Measurements from ENCODE around the gene PIGV.
A peak's percentile ranks its signal among the peaks of the same experiment; 100 is the strongest.

PIGV gene

DNA sequence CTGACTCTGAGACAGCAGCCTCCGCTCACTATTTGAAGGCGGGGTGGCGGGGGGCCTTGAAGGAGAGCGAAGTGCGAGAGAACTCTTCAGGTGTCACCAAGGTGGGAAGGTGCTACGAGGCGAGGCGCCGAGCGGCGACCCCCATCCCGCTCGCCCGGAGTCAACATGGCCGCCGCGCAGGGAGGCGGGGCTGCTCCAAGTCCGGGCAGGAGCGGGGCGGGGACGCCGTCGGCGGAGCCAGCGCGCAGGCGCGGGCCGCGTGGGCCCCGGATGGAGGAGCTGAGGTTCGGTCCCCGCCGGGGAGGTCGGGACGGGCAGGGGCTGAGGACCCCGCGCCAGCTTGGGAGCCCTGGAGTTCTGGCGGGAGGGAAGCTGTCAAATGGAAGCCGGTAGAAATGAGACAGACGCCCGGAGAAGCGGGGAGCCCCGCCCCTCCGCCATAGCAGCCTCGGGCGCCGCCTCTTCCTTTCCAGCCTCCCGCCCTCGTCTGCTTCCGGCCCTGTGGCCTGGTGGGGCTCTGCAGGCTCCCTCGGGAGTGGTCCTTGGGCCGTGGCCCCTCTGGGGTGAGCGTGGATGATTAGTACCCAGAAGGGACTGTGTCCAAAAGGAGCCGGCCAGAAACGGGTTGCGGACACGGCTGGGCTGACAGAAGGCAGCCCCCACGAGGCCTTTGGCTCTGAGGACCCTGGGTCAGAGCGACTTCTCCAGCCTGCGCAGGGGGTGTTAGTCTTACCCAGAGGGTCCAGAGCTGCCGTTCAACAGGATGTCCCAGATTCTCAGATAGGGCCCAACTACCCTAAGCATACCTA is at the start of gene PIGV:
TSS of gene PIGV (plus strand) at position 245 of the 809 bp plus-strand sequence. CDS start 2,866 bp downstream, outside the sequence.
- peak; percentile 84 for DNase-seq (ENCODE audit: low spot score)

DNA sequence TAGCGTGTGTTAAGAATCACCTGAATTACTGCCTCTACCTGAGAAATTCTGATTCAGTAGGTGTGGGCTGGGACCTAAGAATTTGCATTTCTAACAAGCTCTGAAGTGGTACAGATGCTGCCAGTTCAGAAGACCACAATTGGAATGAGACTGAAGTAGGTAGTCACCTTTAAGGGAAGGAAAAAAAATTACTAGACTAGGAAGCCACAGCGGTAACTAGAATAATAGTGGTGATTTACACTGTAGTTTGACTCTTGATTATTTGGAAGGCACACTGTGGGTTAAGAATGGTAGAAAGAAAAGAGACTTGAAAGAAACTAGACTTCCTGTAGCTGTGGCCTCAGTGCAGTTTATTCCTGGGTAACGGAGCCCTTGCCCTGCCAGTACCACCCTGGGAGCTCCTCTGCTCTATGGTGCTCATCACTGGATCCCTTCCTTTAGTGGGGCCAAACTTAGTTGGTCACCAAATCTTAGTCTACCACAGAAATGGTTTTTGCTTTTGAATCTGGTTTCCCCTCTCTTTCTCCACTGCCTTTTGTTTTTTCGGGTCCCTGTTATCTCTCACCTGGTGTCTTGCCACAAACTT is 48.3 kb upstream of the PIGV start:
- DNase-seq (ENCODE audit: low spot score) = no peak

DNA sequence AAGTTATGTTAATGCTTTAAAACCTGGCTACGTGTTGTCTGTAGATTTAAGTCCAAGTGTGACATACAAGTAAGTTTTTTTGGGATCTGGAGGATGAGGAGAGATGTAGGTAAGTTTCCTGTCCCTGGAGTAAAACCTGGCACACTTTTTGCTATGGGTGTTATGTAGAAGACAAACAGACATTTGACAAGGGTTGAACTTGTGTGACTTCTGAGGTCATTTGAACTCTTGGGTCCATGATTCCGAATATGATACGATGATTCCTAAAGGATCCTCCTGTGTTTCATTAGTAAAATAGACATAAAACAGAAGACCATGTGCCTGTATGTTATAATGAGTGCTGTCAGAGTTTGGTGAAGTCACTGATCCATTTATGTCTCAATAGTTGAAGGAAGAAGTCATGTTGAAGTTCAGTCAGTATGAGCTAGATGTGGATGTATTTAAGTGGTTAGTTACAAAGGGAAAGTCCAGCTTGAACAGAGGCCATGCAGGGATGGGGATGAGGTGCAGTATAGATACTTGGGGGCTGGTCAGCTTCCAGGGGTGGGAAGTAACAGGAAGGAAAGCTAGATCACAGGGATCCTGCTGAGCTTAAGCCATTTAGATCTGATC is 47.6 kb upstream of the PIGV start:
- no peak for DNase-seq (ENCODE audit: low spot score)

DNA sequence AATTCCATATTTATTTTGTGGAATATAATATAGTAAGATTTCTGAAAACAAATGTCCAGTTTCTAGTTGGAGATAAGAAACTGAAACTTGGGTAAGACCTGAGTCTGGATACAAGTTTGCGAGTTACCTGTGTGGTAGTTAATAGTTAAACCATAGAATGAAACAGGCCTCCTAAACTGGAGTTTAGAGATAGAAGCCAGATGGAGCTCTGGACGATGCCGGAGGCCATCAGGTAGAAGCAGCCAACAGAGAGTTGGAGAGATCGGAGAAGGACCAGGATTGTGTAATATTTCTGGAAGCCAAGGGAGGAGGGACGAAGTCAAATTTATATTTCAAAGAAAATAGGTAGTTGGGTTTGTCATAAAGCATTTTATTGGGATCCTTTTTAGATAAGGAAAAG is 46.8 kb upstream of the PIGV start:
- no peak for DNase-seq (ENCODE audit: low spot score)

DNA sequence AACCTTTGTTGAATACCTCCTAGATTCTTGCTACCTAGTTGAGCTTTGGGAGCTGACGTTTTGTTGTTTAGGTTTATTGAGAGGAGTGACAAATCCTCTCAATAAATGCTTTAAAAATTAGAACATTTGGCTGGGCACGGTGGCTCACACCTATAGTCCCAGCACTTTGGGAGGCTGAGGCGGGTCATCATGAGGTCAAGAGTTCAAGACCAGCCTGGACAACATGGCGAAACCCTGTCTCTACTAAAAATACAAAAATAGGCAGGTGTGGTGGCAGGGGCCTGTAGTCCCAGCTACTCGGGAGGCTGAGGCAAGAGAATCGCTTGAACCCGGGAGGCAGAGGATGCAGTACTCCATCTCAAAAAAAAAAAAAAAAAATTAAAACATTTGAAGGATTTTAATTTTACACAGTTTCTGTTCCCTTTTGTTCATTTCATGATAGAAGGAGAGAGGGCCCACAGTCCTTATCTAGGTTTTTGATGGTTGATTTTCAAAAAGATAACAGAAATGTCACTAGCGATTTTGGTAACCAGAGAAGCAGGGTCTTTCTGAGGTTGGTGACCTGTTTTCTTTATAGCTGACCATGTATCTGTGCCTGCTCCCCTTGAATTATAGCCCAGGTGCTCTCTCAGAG is 44.2 kb upstream of the PIGV start:
- no peak for DNase-seq (ENCODE audit: low spot score)

DNA sequence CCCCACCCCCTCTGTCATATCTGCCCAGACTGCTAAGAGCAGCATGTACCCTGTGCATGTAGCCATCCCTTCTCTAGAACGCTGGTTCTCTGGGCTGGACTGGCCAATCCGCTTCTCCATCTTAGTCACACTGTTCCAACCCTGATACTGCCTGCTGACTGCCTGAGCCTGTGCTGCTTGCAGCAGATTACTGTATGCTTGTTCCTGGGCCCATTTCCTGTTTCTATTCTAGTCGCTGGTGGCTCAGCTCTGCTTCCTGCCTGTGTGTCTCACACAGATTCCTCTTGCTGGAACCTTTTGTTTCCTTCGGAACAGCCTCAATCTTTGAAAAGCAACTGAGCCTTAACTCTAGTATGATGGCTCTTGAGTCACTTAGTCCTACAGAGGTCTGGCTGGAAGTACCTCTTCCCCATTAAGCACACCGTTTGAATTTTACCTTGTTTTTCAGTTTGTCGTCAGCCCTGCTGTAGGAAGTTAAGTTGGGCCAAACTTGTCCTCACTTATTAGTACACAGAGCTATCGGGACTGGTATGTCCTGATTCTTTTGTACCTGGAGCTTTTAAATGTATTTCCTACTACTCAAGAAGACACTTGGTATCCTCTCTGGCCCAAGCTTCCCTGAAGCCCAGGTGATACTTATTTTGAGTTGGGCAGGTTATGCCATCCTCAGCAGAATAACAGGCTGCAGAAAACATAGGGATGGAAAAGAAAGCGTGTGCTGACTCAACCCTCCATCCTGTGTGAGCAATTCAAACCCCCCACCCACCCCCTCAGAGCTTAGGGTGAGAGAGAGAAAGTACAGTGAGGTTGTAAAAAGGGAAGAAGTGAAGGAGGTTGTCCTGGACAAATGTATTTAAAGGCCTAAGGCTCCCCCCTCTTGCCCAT is 43.4 kb upstream of the PIGV start:
- peak; percentile 90 for DNase-seq (ENCODE audit: low spot score)

DNA sequence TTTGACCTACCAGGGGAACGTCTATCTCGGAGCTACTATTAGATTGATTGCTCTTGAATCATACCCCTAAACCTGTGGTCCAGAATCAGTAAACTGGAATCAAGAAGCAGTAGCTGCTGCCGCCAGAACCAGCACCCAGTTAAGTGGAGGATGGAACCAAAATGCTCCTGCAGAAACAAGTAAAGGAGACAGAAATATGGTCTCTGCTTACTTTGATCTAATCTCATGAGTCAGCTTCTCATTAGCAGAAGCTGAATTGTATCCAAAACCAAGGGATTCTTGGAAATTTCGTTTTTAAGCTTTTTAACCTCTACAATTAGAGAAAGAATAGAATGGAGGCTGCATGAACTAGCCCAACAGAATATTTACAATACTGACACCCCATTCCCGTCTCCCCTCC is 42.6 kb upstream of the PIGV start:
- no peak for DNase-seq (ENCODE audit: low spot score)

DNA sequence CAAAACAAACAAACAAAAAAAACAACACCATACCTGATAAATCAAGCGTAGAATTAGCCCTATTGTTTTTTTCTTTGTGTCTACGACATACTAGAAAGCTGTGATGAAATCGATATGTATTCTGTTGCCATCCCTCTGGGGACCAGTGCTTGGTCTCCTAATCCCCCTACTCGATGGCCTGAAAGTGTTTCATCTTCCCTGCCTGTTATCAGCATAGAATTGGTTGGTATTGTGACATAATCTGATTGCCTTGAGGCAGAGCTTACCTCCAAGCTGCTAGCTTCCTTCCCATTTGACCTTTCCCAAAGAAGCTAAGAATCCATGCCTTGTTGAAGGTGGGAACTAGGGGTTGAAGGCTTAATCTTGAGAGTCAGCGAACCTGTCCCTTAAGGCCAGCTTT is 40.7 kb upstream of the PIGV start:
- no peak for DNase-seq (ENCODE audit: low spot score)

DNA sequence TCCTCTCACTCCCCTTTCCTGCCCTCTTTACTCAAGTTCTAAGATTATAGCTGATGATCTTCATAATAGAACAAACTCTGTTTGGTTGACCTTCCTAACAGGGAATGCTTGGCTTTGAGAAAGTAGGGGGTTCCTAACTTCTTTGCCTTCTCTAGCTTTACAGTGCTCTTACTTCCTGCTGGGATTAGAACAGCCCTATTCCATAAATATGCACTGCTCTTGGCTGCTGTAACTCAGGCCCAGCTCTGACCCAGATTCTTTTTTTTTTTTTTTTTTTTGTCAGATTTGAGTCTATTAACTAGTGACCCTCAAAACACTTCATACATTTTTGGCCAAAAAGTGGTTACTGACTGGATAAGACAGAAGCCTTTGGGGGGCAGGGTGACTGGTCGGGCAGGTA is 39.4 kb upstream of the PIGV start:
- no peak for DNase-seq (ENCODE audit: low spot score)

DNA sequence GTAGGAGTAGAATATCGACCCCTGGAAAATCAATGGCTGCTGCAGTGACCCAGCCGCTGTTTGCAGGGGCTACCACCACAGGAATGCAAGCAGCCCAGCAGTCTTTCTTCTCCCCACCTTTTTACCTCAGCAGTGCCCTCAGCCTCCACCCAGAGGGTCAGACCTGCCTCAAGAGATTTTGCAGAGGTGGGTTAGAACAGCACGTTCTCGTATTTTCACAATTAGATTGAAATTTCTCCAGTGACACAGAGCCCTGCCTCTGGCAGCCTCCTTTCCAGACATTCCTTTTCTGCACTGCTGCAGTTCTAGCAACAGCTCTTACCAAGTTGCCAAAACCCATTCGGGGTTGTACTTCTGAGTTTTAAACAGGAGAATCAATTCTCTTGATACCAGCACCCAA is 38.3 kb upstream of the PIGV start:
- DNase-seq (ENCODE audit: low spot score) = no peak

DNA sequence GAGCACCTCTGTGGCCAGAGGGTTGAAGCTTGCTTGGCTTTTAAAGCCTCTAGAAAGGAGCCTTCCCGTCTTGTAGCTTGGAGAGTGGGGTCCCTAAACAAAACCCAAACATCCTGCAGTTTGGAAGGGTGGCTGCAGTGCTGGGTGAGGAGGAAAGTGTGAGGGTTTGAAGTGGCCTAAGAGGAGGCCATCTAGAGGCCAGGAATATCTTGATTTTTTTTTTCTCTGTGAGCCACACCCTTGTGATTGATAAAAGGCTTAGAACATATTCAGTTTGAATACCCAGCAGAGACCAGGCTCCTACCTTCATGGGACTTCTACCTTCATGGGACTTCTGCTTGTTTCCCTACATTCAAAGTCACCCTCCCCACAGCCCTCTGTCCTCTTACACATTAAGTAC is 37.3 kb upstream of the PIGV start:
- no peak for DNase-seq (ENCODE audit: low spot score)

DNA sequence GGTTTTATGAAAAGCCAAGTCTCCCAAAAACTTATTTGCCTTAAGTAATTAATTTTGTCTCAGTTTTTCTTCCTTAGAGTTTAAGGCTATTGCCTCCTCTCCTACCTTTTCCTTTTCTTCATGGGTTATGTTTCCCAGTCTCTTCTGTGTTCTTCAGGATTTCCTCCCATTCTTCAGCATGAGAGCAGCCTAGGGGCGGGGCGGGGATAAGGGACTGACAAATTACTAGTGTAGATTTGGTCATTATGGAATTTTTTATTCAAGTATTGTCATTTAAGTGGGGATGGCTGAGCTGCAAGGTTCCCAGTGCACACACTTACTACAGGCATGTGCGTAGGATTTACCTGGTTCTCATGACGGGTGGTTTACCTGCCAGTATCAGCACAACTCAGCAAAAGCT is 35.2 kb upstream of the PIGV start:
- no peak for DNase-seq (ENCODE audit: low spot score)

DNA sequence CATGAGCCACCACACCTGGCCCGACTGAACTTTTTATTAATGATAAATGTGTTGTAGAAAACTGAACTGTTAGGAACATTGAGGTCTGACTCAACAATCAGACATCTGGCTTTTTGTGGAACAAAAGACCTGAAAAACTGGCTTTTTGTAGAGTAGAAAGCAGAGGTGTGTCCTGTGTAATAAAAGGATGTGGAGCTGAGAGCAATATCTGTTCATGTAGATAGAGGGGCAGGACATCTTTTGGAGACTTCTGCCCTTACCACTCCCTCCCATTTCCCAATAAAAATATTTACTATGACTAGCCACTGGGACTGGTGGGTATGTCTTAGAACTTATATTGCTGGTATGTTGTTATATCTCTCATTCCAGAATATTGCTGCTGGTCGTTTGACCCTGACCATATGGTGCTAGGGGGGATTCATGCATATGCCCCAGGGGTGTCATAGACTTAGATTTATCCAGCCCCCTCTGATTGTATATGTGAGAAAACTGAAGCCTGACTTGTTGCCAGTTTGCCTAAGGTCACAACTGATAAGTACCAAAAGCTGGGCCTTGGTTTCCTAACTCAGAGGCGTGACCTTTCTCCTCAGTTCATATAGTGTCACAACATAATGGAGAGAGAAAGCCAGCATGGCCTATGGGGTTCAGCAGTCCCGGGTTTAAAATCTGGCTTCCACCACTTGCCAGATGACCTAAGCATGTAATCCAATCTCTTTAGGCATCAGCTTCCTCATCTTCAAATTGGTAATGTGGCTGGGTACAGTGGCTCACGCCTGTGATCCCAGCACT is 33.5 kb upstream of the PIGV start:
- no peak for DNase-seq (ENCODE audit: low spot score)

DNA sequence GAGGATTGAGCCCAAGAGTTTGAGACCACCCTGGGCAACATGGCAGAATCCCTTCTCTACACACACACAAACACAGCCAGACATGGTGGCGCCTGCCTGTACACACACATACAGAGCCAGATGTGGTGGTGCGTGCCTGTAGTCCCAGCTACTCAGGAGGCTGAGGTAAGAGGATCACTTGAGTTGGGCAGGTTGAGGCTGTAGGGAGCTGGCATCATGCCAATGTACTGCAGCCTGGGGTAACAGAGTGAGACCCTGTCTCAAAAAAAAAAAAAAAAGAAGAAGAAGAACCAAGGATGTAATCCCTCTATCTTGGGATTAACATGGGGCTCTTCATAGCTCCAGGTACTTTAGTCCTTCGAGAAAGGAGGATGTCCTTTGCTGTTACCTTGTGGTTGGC is 29.4 kb upstream of the PIGV start:
- DNase-seq (ENCODE audit: low spot score) = no peak

DNA sequence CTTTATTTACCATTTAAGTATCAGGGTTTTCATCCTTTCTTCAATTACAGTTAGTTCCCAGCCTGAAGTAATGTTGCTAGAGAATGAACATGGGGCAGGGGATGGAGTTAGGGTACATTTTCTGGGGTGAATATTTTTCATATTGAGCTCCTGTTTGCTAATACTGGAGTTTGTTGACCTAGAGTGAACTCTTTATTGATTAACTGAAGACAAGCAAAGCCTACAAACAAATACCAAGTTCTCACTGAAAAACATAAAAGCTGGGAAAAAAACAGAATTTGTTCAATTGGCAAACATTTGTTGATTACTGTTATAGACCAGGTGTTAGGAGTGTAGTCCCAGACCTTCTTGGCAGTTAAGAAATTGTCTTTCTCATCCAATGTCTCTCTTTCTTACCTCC is 28.2 kb upstream of the PIGV start:
- DNase-seq (ENCODE audit: low spot score) = no peak

DNA sequence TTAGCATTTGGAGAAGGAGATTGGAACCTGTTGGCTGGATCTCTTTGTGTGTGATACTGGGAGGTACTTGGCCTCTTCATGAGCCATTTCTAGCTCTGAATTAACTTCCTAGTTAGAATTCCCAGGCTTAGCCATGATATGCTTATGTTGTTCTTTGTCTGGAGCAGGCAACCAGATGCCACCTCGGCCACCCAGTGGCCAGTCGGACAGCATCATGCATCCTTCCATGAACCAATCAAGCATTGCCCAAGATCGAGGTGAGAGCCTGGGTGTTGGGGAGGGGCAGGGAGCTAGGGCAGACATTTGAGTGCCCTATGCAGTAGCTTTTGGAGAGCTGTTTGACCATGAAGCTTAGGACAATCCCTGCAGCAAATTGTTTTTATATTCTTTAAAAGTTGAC is 26.5 kb upstream of the PIGV start:
- peak; percentile 50 for DNase-seq (ENCODE audit: low spot score)

DNA sequence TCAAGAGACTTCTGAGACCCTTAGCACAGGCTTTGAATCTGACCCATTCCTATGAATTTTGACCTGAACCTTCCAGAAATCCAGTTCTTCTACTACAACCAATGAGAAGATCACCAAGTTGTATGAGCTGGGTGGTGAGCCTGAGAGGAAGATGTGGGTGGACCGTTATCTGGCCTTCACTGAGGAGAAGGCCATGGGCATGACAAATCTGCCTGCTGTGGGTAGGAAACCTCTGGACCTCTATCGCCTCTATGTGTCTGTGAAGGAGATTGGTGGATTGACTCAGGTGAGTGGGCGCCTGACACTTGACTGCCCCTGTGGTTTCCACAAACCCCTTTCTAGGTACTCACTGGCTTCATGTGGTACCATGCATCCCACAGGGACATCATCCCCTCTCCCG is 20.0 kb upstream of the PIGV start:
- DNase-seq (ENCODE audit: low spot score) = no peak

DNA sequence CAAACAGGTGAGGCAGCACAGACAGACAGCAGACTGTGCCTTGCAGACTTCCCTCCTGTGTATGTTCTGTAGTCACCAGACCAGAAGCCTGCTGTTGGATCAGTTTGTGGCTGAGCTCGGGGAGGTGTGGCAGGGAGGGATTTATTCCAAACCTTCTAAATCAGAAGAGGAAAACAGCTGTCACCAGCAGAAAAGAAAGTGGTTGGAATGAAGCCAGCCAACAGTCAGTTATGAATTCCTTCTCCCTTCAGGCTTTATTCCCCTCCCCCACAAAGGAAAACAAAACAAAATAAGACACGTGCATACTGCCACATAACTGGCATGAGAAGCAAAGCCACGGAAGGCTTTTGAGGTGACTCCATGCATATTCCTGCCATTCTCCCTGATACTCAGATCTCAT is 19.0 kb upstream of the PIGV start:
- no peak for DNase-seq (ENCODE audit: low spot score)

DNA sequence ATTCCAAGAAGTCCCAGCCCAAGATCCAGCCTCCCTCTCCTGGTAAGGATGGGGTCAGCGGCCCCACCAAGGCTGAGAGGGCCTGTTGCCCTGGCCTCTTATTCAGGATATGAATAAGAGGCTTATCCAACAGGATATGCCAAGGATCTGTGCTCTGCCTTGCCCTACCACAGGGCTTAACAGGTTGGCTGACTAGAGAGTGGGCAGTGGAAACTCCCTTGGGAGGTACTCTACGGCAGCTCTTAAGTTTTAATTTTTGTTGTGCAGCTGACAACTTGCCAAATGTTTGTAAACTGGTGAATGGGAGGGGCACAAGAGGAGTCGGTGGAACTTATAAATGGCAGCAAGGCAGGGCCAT is 16.5 kb upstream of the PIGV start:
- no peak for DNase-seq (ENCODE audit: low spot score)

DNA sequence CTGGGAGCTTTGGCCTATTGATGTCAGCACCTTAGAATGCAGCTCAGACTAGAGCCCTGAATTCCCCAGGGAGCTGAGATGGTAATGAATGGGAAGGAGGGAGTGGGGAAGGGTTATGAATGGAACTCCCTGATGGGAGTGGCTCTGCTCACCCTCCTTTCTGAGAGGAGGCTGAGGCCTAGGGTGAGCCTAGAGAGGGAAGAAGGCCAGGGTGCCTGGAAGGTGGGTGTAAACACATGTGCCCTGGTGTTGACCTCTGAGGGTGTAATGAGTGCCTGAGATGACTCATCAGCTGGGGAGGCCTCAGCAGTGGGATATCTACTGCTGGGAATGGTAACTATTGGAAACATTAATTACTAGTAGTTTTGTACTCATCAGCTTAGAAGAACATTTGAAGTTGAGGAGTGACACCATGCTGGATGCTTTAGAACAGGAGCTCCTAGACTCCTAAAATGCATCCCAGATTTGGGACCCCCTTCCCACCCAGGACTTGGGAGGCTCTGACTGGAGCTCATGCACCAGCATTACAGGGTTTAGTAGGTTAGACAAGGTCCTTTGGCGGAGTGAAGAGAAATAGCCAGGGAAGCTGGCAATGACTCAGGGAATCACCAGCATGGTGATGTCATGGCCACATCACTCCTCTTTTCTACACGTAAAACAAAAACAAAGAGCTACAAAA is 16.0 kb upstream of the PIGV start:
- DNase-seq (ENCODE audit: low spot score) = no peak

DNA sequence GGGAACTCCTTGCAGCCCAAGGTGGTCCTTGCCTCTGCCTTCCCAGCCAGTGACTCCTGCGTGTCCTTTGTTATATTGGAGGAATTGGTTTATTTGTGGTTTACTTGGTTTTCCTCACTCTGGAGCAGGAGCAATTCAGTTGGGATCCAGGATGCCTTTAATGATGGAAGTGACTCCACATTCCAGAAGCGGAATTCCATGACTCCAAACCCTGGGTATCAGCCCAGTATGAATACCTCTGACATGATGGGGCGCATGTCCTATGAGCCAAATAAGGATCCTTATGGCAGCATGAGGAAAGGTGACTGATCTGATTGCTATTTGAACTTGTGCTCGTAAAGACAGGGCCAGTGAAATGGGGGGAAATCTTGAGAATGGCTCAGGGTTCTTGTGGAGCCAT is 15.1 kb upstream of the PIGV start:
- no peak for DNase-seq (ENCODE audit: low spot score)

Measured in pons (tissue), 1 donor.